HTERT RPE-1 (cell line): ENCODE results near the gene CYCS.

ENCODE experiments used
- in situ Hi-C: fragments of 300-500 bp; cut with MboI; formaldehyde crosslinking; loops from 4 replicates; pipeline ENCODE4 v1.14.3; 2020; ENCODE audit warnings: low sequenced_read_pairs

CYCS gene

GRCh38 chr7:25075459-25075858, 49.6 kb downstream of the CYCS start:
- in situ Hi-C loops, result no loop called here

GRCh38 chr7:25073451-25073850, 51.6 kb downstream of the CYCS start:
- in situ Hi-C loops, result no loop called here
